A673 (cell line): Measurements from ENCODE around the gene KLHL24.
"Not testable (repeated sequence)": the region's sequence is repeated elsewhere in the genome, so short reads cannot be mapped to it uniquely, and the experiment has no call there.

Experiments used
- CTCF ChIP-seq: fragments of 300-800, 200-600 bp; sonication (generic); conservative IDR thresholded peaks from 2 replicates; pipeline ENCODE4 v1.5.1; 2017; ENCODE audit warnings: low read depth, mild to moderate bottlenecking, antibody characterized with exemption, low read length, moderate library complexity, mixed read lengths
- EZH2 ChIP-seq: fragments of 200-600 bp; sonication (generic); IDR thresholded peaks from 2 replicates; pipeline ENCODE4 v1.6.1; 2017; ENCODE audit warnings: borderline replicate concordance, low read depth, mild to moderate bottlenecking, mixed read lengths, antibody characterized with exemption, low read length; ENCODE audit not compliant: poor library complexity, severe bottlenecking

- TF ChIP-seq CTCF, EZH2: not testable (repeated sequence)
Measured at GRCh38 chr3:183703892-183704291, 68.5 kb downstream of the KLHL24 start.
